Stimulated activated memory B cell treated with anti-CD40 and anti-IgM and Interleukin-4, amounts not matched to agents 10 μg/mL and 1 μg/mL and 100 μg/mL, for 72 hours (primary cell): Measurements from ENCODE around the gene SCCPDH.
A peak's percentile ranks its signal among the peaks of the same experiment; 100 is the strongest.

Source experiments
- ATAC-seq: fragments of 150-1000 bp; cut with Tn5 transposase; 2 replicates; pipeline ENCODE4 v1.10.0; 2021
- H3K27ac Mint-ChIP-seq: one replicate; pipeline ENCODE4 v1.8.0; 2022; ENCODE audit warnings: mild to moderate bottlenecking, mixed read lengths
- H3K27me3 Mint-ChIP-seq: one replicate; pipeline ENCODE4 v1.8.0; 2022; ENCODE audit warnings: mixed read lengths
- H3K36me3 Mint-ChIP-seq: one replicate; pipeline ENCODE4 v1.8.0; 2022; ENCODE audit warnings: mixed read lengths
- H3K4me1 Mint-ChIP-seq: one replicate; pipeline ENCODE4 v1.8.0; 2022; ENCODE audit warnings: mixed read lengths
- H3K4me3 Mint-ChIP-seq: one replicate; pipeline ENCODE4 v1.8.0; 2022; ENCODE audit warnings: mild to moderate bottlenecking, moderate library complexity, mixed read lengths
- H3K9me3 Mint-ChIP-seq: one replicate; pipeline ENCODE4 v1.8.0; 2022; ENCODE audit warnings: mixed read lengths

The SCCPDH gene

GRCh38 chr1:246794048-246794827 is 70.0 kb downstream of the SCCPDH start:
- H3K9me3 Mint-ChIP-seq, result no peaks in the 10 kb centered on the region
- H3K36me3 Mint-ChIP-seq, result no peaks in the 10 kb centered on the region
- ATAC-seq, result no peak
- H3K4me1 Mint-ChIP-seq, result peaks cover 4% of the 10 kb centered on the region
- H3K27me3 Mint-ChIP-seq, result peaks cover 39% of the 10 kb centered on the region
- H3K4me3 Mint-ChIP-seq, result no peak overlapping the region
- H3K27ac Mint-ChIP-seq, result no peak overlapping the region

GRCh38 chr1:246794828-246795671 is 70.8 kb downstream of the SCCPDH start:
- H3K9me3 Mint-ChIP-seq, result no peaks in the 10 kb centered on the region
- ATAC-seq, result no peak
- H3K27me3 Mint-ChIP-seq, result peaks cover 31% of the 10 kb centered on the region
- H3K4me1 Mint-ChIP-seq, result no peaks in the 10 kb centered on the region
- no peaks in the 10 kb centered on the region for H3K36me3 Mint-ChIP-seq
- H3K27ac Mint-ChIP-seq, result no peak overlapping the region
- H3K4me3 Mint-ChIP-seq, result no peak overlapping the region

- Mint-ChIP-seq H3K27ac (no peak overlapping the region), H3K4me1 (no peaks in the 10 kb centered on the region), H3K9me3 (no peaks in the 10 kb centered on the region), H3K4me3 (no peak overlapping the region), H3K36me3 (no peaks in the 10 kb centered on the region), H3K27me3 (peaks cover 21% of the 10 kb centered on the region)
- no peak for ATAC-seq
Measured at GRCh38 chr1:246795906-246796694, 71.9 kb downstream of the SCCPDH start.

DNA sequence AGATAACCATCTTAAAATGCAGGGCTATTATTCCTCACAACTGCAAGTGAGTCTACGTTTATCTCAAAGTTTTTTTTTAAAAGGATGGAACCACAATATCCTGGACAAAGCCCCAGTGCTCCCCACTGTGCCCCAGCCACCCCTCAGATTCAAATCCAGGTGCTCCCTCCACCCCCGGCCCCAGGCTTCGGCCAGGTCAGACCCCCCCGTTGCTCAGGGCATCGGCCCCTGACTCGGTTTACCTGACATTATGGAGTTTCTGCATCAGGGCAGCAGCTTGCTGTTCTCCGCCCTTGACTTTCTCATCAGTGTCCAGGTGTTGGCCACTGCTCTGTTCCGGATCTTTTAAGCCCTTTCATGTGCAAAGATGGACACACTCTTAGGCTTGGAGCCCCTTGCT is 72.9 kb downstream of the SCCPDH start:
- H3K27ac Mint-ChIP-seq, result no peak overlapping the region
- H3K36me3 Mint-ChIP-seq, result no peaks in the 10 kb centered on the region
- ATAC-seq, result no peak
- no peaks in the 10 kb centered on the region for H3K9me3 Mint-ChIP-seq
- H3K4me1 Mint-ChIP-seq, result no peaks in the 10 kb centered on the region
- peaks cover 11% of the 10 kb centered on the region for H3K27me3 Mint-ChIP-seq
- H3K4me3 Mint-ChIP-seq, result no peak overlapping the region

DNA sequence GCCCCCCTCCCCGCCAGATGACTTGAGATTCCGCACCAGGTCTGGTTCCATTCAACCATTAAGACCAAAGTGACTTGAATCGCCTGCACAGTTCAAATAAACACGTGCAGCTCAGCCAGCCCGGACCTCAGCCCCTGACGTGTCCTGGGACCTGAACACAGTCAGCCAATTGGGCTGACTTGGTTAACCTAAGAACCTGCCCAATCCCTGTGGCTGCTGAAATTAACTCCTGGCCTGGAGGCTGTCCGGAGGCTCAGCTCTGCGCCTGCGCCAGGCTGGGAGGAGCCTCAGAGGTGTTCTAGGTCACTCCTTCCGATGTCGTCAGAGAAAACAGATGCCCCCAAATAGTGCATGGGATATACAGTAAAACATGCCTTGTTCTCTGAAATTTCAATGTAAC is 73.4 kb downstream of the SCCPDH start:
- no peaks in the 10 kb centered on the region for H3K4me1 Mint-ChIP-seq
- H3K27ac Mint-ChIP-seq, result no peak overlapping the region
- H3K27me3 Mint-ChIP-seq, result peaks cover 11% of the 10 kb centered on the region
- H3K36me3 Mint-ChIP-seq, result no peaks in the 10 kb centered on the region
- no peak for ATAC-seq
- no peaks in the 10 kb centered on the region for H3K9me3 Mint-ChIP-seq
- no peak overlapping the region for H3K4me3 Mint-ChIP-seq

DNA sequence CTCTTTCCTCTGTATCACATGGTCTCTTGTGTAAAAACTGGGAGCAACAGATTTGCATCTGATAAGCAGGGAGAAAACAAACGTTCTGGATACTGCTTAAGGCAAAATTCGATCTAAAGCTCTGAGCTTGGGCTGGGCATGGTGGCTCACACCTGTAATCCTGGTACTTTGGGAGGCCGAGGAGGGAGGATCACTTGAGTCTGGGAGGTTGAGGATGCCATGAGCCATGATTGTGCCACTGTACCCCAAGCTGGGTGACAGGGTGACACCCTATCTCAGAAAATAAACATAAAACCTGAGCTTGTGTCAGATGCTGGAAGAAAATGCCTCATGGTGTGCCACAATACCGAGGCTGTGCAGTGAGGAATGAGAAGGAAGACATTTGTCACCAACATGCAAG is 73.9 kb downstream of the SCCPDH start:
- Mint-ChIP-seq H3K27ac (no peak overlapping the region), H3K4me3 (no peak overlapping the region), H3K36me3 (no peaks in the 10 kb centered on the region), H3K27me3 (peaks cover 7% of the 10 kb centered on the region), H3K9me3 (peaks cover 2% of the 10 kb centered on the region), H3K4me1 (no peaks in the 10 kb centered on the region)
- ATAC-seq, result no peak

DNA sequence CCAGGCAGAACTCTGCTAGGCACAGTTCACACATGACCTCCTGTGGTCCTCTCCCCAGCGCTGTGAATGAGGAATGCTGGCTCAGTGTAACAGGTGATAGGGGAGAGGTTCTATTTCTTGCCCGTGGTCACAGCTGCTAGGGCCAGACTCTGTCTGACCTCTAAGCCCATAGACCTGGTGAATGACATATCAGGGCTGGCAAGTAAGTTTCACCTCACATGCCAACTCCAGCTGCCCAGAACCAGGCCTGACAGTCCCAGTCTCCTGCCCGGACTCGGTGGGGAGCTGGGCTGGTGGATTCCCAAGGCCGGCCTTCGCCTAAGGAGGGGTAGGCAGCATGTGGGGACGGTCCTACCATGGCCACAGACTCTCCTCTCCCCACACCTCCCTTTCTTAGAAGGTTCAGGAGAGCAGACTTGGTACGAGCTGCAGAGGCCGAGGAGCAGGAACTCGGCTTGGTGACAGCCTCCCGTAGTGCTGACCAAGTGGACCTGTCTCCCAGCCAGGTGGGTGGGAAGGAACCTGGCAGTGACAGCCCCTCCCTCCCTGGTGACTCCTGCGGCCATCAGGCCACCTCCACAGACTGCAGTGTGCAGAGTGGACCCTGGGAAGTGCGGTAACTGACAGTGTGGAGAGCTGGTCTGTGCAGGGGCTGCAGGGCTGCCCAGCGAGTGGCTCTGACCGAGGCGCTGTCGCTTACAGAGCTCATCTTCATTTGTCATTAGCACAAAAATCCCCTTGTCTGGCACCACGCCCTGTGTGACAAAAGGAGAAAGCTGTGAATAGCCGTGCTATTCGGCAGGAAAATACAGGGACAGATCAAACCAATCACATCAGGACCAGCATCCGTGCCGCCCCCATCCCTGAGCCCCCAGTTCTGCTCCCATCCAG is 74.6 kb downstream of the SCCPDH start:
- H3K9me3 Mint-ChIP-seq, result peaks cover 2% of the 10 kb centered on the region
- H3K4me3 Mint-ChIP-seq, result no peak overlapping the region
- no peak overlapping the region for H3K27ac Mint-ChIP-seq
- no peaks in the 10 kb centered on the region for H3K27me3 Mint-ChIP-seq
- ATAC-seq, result peak; percentile 9
- no peaks in the 10 kb centered on the region for H3K36me3 Mint-ChIP-seq
- H3K4me1 Mint-ChIP-seq, result no peaks in the 10 kb centered on the region

GRCh38 chr1:246800356-246800755 is 76.1 kb downstream of the SCCPDH start:
- Mint-ChIP-seq H3K27me3 (no peaks in the 10 kb centered on the region), H3K9me3 (peaks cover 2% of the 10 kb centered on the region), H3K27ac (no peak overlapping the region), H3K4me1 (no peaks in the 10 kb centered on the region), H3K4me3 (no peak overlapping the region), H3K36me3 (no peaks in the 10 kb centered on the region)
- no peak for ATAC-seq

GRCh38 chr1:246800756-246801155 is 76.5 kb downstream of the SCCPDH start:
- Mint-ChIP-seq H3K4me3 (no peak overlapping the region), H3K27ac (no peak overlapping the region), H3K36me3 (no peaks in the 10 kb centered on the region), H3K4me1 (no peaks in the 10 kb centered on the region), H3K27me3 (no peaks in the 10 kb centered on the region), H3K9me3 (peaks cover 2% of the 10 kb centered on the region)
- ATAC-seq, result no peak

- peaks cover 2% of the 10 kb centered on the region for H3K9me3 Mint-ChIP-seq
- no peaks in the 10 kb centered on the region for H3K36me3 Mint-ChIP-seq
- H3K4me1 Mint-ChIP-seq, result no peaks in the 10 kb centered on the region
- ATAC-seq, result no peak
- no peak overlapping the region for H3K4me3 Mint-ChIP-seq
- no peaks in the 10 kb centered on the region for H3K27me3 Mint-ChIP-seq
- H3K27ac Mint-ChIP-seq, result no peak overlapping the region
Measured at GRCh38 chr1:246801241-246802020, 77.2 kb downstream of the SCCPDH start.

DNA sequence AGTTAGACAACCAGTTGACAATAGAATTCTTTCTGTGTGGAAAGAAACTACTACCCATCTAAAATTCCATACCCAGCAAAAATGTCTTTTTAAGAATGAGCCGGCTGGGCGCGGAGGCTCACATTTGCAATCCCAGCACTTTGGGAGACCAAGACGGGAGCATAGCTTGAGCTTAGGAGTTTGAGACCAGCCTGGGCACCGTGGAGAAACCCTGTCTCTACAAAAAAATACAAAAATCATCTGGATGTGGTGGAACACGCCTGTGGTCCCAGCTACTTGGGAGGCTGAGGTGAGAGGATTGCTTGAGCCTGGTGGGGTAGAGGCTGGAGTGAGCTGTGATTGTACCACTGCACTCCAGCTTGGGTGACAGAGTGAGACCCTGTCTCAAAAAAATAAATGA is 79.2 kb downstream of the SCCPDH start:
- no peaks in the 10 kb centered on the region for H3K4me1 Mint-ChIP-seq
- H3K4me3 Mint-ChIP-seq, result no peak overlapping the region
- H3K9me3 Mint-ChIP-seq, result peaks cover 2% of the 10 kb centered on the region
- no peak for ATAC-seq
- no peaks in the 10 kb centered on the region for H3K36me3 Mint-ChIP-seq
- H3K27me3 Mint-ChIP-seq, result peaks cover 8% of the 10 kb centered on the region
- H3K27ac Mint-ChIP-seq, result no peak overlapping the region

GRCh38 chr1:246803883-246804282 is 79.7 kb downstream of the SCCPDH start:
- no peak overlapping the region for H3K4me3 Mint-ChIP-seq
- peaks cover 2% of the 10 kb centered on the region for H3K9me3 Mint-ChIP-seq
- H3K27me3 Mint-ChIP-seq, result peaks cover 8% of the 10 kb centered on the region
- ATAC-seq, result no peak
- no peaks in the 10 kb centered on the region for H3K36me3 Mint-ChIP-seq
- H3K4me1 Mint-ChIP-seq, result no peaks in the 10 kb centered on the region
- H3K27ac Mint-ChIP-seq, result no peak overlapping the region

DNA sequence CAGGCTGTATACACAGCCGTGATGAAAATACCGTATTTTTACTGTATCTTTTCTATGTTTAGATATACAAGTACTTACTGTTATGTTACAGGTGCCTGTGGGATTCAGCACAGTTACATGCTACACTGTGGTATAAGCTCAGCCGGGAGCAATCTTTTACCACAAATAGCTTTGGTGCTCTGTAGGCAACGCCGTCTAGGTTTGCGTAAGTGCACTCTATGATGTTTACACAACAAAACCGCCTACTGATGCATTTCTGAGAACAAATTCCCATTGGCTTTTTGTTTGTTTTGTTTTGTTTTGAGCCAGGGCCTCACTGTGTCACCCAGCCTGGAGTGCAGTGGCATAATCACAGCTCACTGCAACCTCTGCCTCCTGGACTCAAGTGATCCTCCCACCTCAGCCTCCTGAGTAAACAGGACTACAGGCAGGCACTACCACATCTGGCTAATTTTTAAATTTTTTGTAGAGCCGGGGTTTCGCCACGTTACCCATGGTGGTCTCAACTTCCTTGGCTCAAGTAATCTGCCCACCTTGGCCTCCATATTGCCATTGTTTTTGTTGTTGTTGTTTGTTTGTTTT is 81.0 kb downstream of the SCCPDH start:
- H3K27ac Mint-ChIP-seq, result no peak overlapping the region
- H3K36me3 Mint-ChIP-seq, result no peaks in the 10 kb centered on the region
- peaks cover 2% of the 10 kb centered on the region for H3K9me3 Mint-ChIP-seq
- no peak for ATAC-seq
- H3K27me3 Mint-ChIP-seq, result peaks cover 8% of the 10 kb centered on the region
- H3K4me1 Mint-ChIP-seq, result no peaks in the 10 kb centered on the region
- no peak overlapping the region for H3K4me3 Mint-ChIP-seq

DNA sequence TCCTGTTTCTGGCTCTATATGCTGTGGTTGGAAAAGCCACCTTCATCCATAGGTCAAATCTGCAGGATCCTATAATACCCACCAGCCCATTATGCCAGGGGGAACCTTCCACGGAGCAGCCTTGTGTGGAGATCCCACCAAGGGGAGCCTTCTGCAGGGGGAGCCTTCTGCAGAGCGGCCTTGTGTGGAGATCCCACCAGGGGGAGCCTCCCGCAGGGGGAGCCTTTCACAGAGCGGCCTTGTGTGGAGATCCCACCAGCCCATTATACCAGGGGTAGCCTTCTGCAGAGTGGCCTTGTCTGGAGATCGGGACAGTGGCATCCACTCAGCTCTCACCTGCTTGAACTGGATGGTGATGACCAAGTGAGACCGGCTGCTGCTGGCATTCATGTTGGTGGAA is 85.3 kb downstream of the SCCPDH start:
- H3K27ac Mint-ChIP-seq, result no peak overlapping the region

More for the DNA sequence above, 85.3 kb downstream of the SCCPDH start:
- Mint-ChIP-seq H3K9me3 (no peaks in the 10 kb centered on the region), H3K4me3 (no peak overlapping the region), H3K36me3 (no peaks in the 10 kb centered on the region), H3K27me3 (peaks cover 38% of the 10 kb centered on the region), H3K4me1 (no peaks in the 10 kb centered on the region)
- ATAC-seq, result no peak
